ENCODE data around the gene NPAS1. TPM values are rescaled to one million over a fixed set of nuclear protein-coding genes. Genes with fewer than 3 reads are reported as not detected.

The NPAS1 gene
- 2.6 and 4.6 TPM in 2 replicates for polyA plus RNA-seq (2011; rRNA removed)
- polyA minus RNA-seq (2011; rRNA and poly(A)+ RNA removed), result 1.9 and 2.1 TPM in 2 replicates

GRCh38 chr19:47019431-47020041 lies at the start of gene NPAS1:
Gene NPAS1, plus strand, starts transcription at chr19:47019837. Its CDS starts 1,211 bp downstream, at chr19:47021048.
- no peak for TF ChIP-seq CTCF (IDR thresholded peaks at IDR 0.05; ENCODE audit: insufficient read depth, low read depth, low read length)
- H3K27me3 ChIP-seq (ENCODE audit: control insufficient read depth, insufficient read depth, low read length), result peaks cover 9% of the 10 kb centered on the region; the same call in 1 of the 2 replicates
- no peak for DNase-seq (ENCODE audit: low read depth)
- no peaks in the 10 kb centered on the region for H3K36me3 ChIP-seq (ENCODE audit: control insufficient read depth, insufficient read depth, low read length)
- POLR2A ChIA-PET, result no interaction called here
- peak within 1 kb of the TSS; percentile 47 for H3K4me3 ChIP-seq (ENCODE audit: low read depth, low read length)
- CTCF ChIA-PET, result interaction anchor here (0.6 to 1.9 kb wide), 5 partner anchors 11 to 60 kb away, joined by 3 to 10 read pairs (median 4); no protein-coding TSS in a partner anchor

- ChIA-PET CTCF (no interaction called here), POLR2A (no interaction called here)
- peak; percentile 94 for DNase-seq (ENCODE audit: low read depth)
- TF ChIP-seq CTCF (IDR thresholded peaks at IDR 0.05; ENCODE audit: insufficient read depth, low read depth, low read length), result no peak
- Histone ChIP-seq H3K27me3 (ENCODE audit: control insufficient read depth, insufficient read depth, low read length) (no peaks in the 10 kb centered on the region), H3K36me3 (ENCODE audit: control insufficient read depth, insufficient read depth, low read length) (peaks cover 2% of the 10 kb centered on the region), H3K4me3 (ENCODE audit: low read depth, low read length) (no peak overlapping the region)
Observed at GRCh38 chr19:46970815-46971214, 48.8 kb upstream of the NPAS1 start.

- ChIA-PET CTCF (no interaction called here), POLR2A (no interaction called here)
- no peak for TF ChIP-seq CTCF (IDR thresholded peaks at IDR 0.05; ENCODE audit: insufficient read depth, low read depth, low read length)
- no peak for DNase-seq (ENCODE audit: low read depth)
- H3K36me3 ChIP-seq (ENCODE audit: control insufficient read depth, insufficient read depth, low read length), result no peaks in the 10 kb centered on the region
- no peaks in the 10 kb centered on the region for H3K27me3 ChIP-seq (ENCODE audit: control insufficient read depth, insufficient read depth, low read length)
- H3K4me3 ChIP-seq (ENCODE audit: low read depth, low read length), result no peak overlapping the region
Observed at GRCh38 chr19:46972311-46972710, 47.3 kb upstream of the NPAS1 start.

GRCh38 chr19:46974181-46974580 lies 45.5 kb upstream of the NPAS1 start:
- CTCF ChIA-PET, result interaction anchor here (0.6 to 2.3 kb wide), 4 partner anchors 17 to 214 kb away, joined by 3 to 8 read pairs (median 4); no protein-coding TSS in a partner anchor
- DNase-seq (ENCODE audit: low read depth), result no peak
- Histone ChIP-seq H3K27me3 (ENCODE audit: control insufficient read depth, insufficient read depth, low read length) (no peaks in the 10 kb centered on the region), H3K4me3 (ENCODE audit: low read depth, low read length) (no peak overlapping the region), H3K36me3 (ENCODE audit: control insufficient read depth, insufficient read depth, low read length) (no peaks in the 10 kb centered on the region)
- POLR2A ChIA-PET, result no interaction called here
- no peak for TF ChIP-seq CTCF (IDR thresholded peaks at IDR 0.05; ENCODE audit: insufficient read depth, low read depth, low read length)

GRCh38 chr19:46975011-46975924 lies 44.4 kb upstream of the NPAS1 start:
- CTCF ChIA-PET, result interaction anchor here (0.9 to 2.3 kb wide), 8 partner anchors 10 to 217 kb away, joined by 3 to 8 read pairs (median 4); no protein-coding TSS in a partner anchor
- Histone ChIP-seq H3K27me3 (ENCODE audit: control insufficient read depth, insufficient read depth, low read length) (no peaks in the 10 kb centered on the region), H3K4me3 (ENCODE audit: low read depth, low read length) (no peak overlapping the region), H3K36me3 (ENCODE audit: control insufficient read depth, insufficient read depth, low read length) (no peaks in the 10 kb centered on the region)
- POLR2A ChIA-PET, result no interaction called here
- no peak for DNase-seq (ENCODE audit: low read depth)
- TF ChIP-seq CTCF (IDR thresholded peaks at IDR 0.05; ENCODE audit: insufficient read depth, low read depth, low read length), result no peak
